SK-N-SH (cell line): ENCODE measurements around the gene PARD3B. TPM values are rescaled to one million over a fixed set of nuclear protein-coding genes. Genes with fewer than 3 reads are reported as not detected.

Source experiments
- CTCF ChIA-PET: fragments of 300-600, 350-600 bp; formaldehyde crosslinking; extraction: SDS; loops from one replicate; lab custom pipeline; 2021; lab: Yijun Ruan, JAX
- POLR2A ChIA-PET: fragments of 350-600 bp; sonication (Branson Sonifier 250); formaldehyde crosslinking; extraction: SDS; loops from one replicate; lab custom pipeline; 2020; ENCODE audit warnings: antibody characterized with exemption, inconsistent platforms; lab: Yijun Ruan, JAX
- DNase-seq: peaks from one replicate; pipeline ENCODE4 v3.0.0; 2012
- H2AFZ ChIP-seq: fragments of 200-600 bp; sonication (generic); 2 replicates; pipeline ENCODE4 v1.8.1; 2016; ENCODE audit warnings: antibody characterized with exemption, mild to moderate bottlenecking, low read depth
- H3F3A ChIP-seq: fragments of 200-600 bp; sonication (generic); replicated peaks from 2 replicates; pipeline ENCODE3; 2016; ENCODE audit warnings: antibody characterized with exemption, mild to moderate bottlenecking; ENCODE audit not compliant: insufficient read depth
- H3K27ac ChIP-seq, 2 experiments: fragments of 200-500 bp in 1 of 2; fragments of 200-600 bp in 1 of 2; sonication (Bioruptor generic) in 1 of 2; sonication (generic), shearing (Covaris generic) in 1 of 2; 2 replicates each; pipeline versions ENCODE4 v1.5.1 to v1.6.1; 2014 to 2016; ENCODE audit warnings: low read depth in 2 of 2, inconsistent platforms in 1 of 2, low read length in 1 of 2, mild to moderate bottlenecking in 1 of 2, mixed read lengths in 1 of 2
- H3K27me3 ChIP-seq: fragments of 200-600 bp; sonication (generic), shearing (Covaris generic); 2 replicates; pipeline ENCODE4 v1.6.1; 2016; ENCODE audit warnings: mixed run types; ENCODE audit not compliant: insufficient read depth
- H3K36me3 ChIP-seq, 2 experiments: fragments of 200-500 bp in 1 of 2; fragments of 200-600 bp in 1 of 2; sonication (Bioruptor generic) in 1 of 2; sonication (generic) in 1 of 2; replicated peaks in 1 of 2; 2 replicates each; pipeline versions ENCODE3 to v1.5.1; 2014 to 2016; ENCODE audit warnings: low read length in 1 of 2, mild to moderate bottlenecking in 1 of 2; ENCODE audit not compliant: insufficient read depth in 2 of 2, control insufficient read depth in 1 of 2
- H3K4me1 ChIP-seq, 2 experiments: fragments of 200-500 bp in 1 of 2; fragments of 200-600 bp in 1 of 2; sonication (Bioruptor generic) in 1 of 2; sonication (generic), shearing (Covaris generic) in 1 of 2; 2 replicates each; pipeline versions ENCODE4 v1.5.1 to v1.6.1; 2014 to 2016; ENCODE audit warnings: low read depth in 1 of 2, low read length in 1 of 2, mixed run types in 1 of 2; ENCODE audit not compliant: insufficient read depth in 2 of 2, control insufficient read depth in 1 of 2
- H3K4me2 ChIP-seq: fragments of 200-600 bp; sonication (generic), shearing (Covaris generic); 2 replicates; pipeline ENCODE4 v1.6.1; 2017; ENCODE audit warnings: mixed run types
- H3K4me3 ChIP-seq, 2 experiments: fragments of 200-500 bp in 1 of 2; fragments of 200-600 bp in 1 of 2; sonication (Bioruptor generic) in 1 of 2; sonication (generic), shearing (Covaris generic) in 1 of 2; 2 replicates each; pipeline versions ENCODE4 v1.5.1 to v1.8.1; 2014 to 2016; ENCODE audit warnings: low read depth in 2 of 2, inconsistent platforms in 1 of 2, low read length in 1 of 2, mild to moderate bottlenecking in 1 of 2, mixed read lengths in 1 of 2, moderate library complexity in 1 of 2
- H3K79me2 ChIP-seq: fragments of 200-600 bp; sonication (generic); 2 replicates; pipeline ENCODE4 v1.8.1; 2017; ENCODE audit warnings: mild to moderate bottlenecking; ENCODE audit not compliant: insufficient read depth
- H3K9ac ChIP-seq: fragments of 200-600 bp; sonication (generic); 2 replicates; pipeline ENCODE4 v1.6.1; 2017; ENCODE audit warnings: mixed run types
- H3K9me2 ChIP-seq: fragments of 200-600 bp; sonication (generic); 2 replicates; pipeline ENCODE4 v1.6.1; 2017; ENCODE audit warnings: mixed run types
- H3K9me3 ChIP-seq: fragments of 200-600 bp; sonication (generic); 2 replicates; pipeline ENCODE4 v1.6.1; 2017; ENCODE audit warnings: mixed run types, mild to moderate bottlenecking, moderate library complexity
- H4K20me1 ChIP-seq: fragments of 200-600 bp; sonication (generic); 2 replicates; pipeline ENCODE4 v1.6.1; 2017; ENCODE audit warnings: mild to moderate bottlenecking, mixed run types; ENCODE audit not compliant: insufficient read depth
- ELF1 ChIP-seq: IDR thresholded peaks from 2 replicates; pipeline ENCODE4 v1.4.0; 2012
- FOXJ3 ChIP-seq: sonication (generic); formaldehyde crosslinking; IDR thresholded peaks from 2 replicates; pipeline ENCODE4 v1.5.1; 2020; ENCODE audit warnings: mild to moderate bottlenecking, missing genetic modification reagents
- GATA2 ChIP-seq: sonication (generic); formaldehyde crosslinking; IDR thresholded peaks from 2 replicates; pipeline ENCODE4 v1.5.0; 2020; ENCODE audit warnings: mild to moderate bottlenecking, missing genetic modification reagents
- MEF2A ChIP-seq: IDR thresholded peaks from 2 replicates; pipeline ENCODE4 v1.4.0; 2012; ENCODE audit warnings: low read depth, borderline replicate concordance
- MXI1 ChIP-seq: IDR thresholded peaks from 2 replicates; pipeline ENCODE4 v1.6.1; 2012; ENCODE audit warnings: mild to moderate bottlenecking, low read depth, low read length, improper control_type of control experiment
- NFIC ChIP-seq: IDR thresholded peaks from 2 replicates; pipeline ENCODE4 v1.4.0; 2012; ENCODE audit warnings: borderline replicate concordance
- NRF1 ChIP-seq: IDR thresholded peaks from 2 replicates; pipeline ENCODE4 v1.6.1; 2012; ENCODE audit warnings: low read depth, mild to moderate bottlenecking, low read length
- POLR2AphosphoS5 ChIP-seq: IDR thresholded peaks from 2 replicates; pipeline ENCODE4 v1.6.1; 2012; ENCODE audit warnings: low read depth, low read length
- RCOR1 ChIP-seq: fragments of 150-350 bp; IDR thresholded peaks from 2 replicates; pipeline ENCODE4 v1.6.1; 2017; ENCODE audit warnings: antibody characterized with exemption, low read length
- RFX5 ChIP-seq: IDR thresholded peaks from 2 replicates; pipeline ENCODE4 v1.6.1; 2012; ENCODE audit warnings: mild to moderate bottlenecking, improper control_type of control experiment, low read length
- RXRA ChIP-seq: IDR thresholded peaks from 2 replicates; pipeline ENCODE4 v1.4.0; 2012; ENCODE audit warnings: low read depth, mild to moderate bottlenecking, borderline replicate concordance
- SMC3 ChIP-seq: IDR thresholded peaks from 2 replicates; pipeline ENCODE4 v1.6.1; 2012; ENCODE audit warnings: low read depth, low read length, improper control_type of control experiment
- TAF1 ChIP-seq: IDR thresholded peaks from 2 replicates; pipeline ENCODE4 v1.6.1; 2012; ENCODE audit warnings: low read depth, mild to moderate bottlenecking, low read length, moderate library complexity, borderline replicate concordance
- USF1 ChIP-seq: IDR thresholded peaks from 2 replicates; pipeline ENCODE4 v1.4.0; 2012; ENCODE audit warnings: low read depth, borderline replicate concordance
- YY1 ChIP-seq: IDR thresholded peaks from 2 replicates; pipeline ENCODE4 v1.4.0; 2012; ENCODE audit warnings: low read depth, mild to moderate bottlenecking
- WGBS: methylation state at CpG from one replicate; pipeline ENCODE4 v1.1.6; 2017; ENCODE audit warnings: low lambda C conversion rate; 5-methylcytosine and 5-hydroxymethylcytosine counted together
- polyA plus RNA-seq, 3 experiments: library from polyadenylated mRNA; depleted of rRNA; stranded (reverse); fragments of >200 nt; gene quantifications; 2 replicates each; pipeline ENCODE4 v1.2.3, GENCODE V29; 2012
- TF ChIP-seq, protein P1 (sequence below): IDR thresholded peaks from 2 replicates; pipeline ENCODE4 v1.4.0; 2012; ENCODE audit warnings: low read depth, borderline replicate concordance
- TF ChIP-seq, protein P2 (sequence below): IDR thresholded peaks from 2 replicates; pipeline ENCODE4 v1.4.0; 2012; ENCODE audit warnings: low read depth
- TF ChIP-seq, protein P3 (sequence below): IDR thresholded peaks from 2 replicates; pipeline ENCODE4 v1.6.1; 2012; ENCODE audit warnings: mild to moderate bottlenecking, low read depth, low read length, moderate library complexity
- TF ChIP-seq, protein P4 (sequence below): fragments of 150-350 bp; IDR thresholded peaks from 2 replicates; pipeline ENCODE4 v1.6.1; 2017; ENCODE audit warnings: antibody characterized with exemption, low read length, low read depth, borderline replicate concordance

The PARD3B gene
- polyA plus RNA-seq, 1 of the 3 experiments (the other 2 are of a cell fraction) = 0.87 TPM

- WGBS = 98% methylated on average over 2 of the region's 2 CpGs
- no peak for TF ChIP-seq NRF1
- TF ChIP-seq SMC3 = no peak
- TF ChIP-seq RCOR1 = no peak
- TF ChIP-seq, protein P1, sequence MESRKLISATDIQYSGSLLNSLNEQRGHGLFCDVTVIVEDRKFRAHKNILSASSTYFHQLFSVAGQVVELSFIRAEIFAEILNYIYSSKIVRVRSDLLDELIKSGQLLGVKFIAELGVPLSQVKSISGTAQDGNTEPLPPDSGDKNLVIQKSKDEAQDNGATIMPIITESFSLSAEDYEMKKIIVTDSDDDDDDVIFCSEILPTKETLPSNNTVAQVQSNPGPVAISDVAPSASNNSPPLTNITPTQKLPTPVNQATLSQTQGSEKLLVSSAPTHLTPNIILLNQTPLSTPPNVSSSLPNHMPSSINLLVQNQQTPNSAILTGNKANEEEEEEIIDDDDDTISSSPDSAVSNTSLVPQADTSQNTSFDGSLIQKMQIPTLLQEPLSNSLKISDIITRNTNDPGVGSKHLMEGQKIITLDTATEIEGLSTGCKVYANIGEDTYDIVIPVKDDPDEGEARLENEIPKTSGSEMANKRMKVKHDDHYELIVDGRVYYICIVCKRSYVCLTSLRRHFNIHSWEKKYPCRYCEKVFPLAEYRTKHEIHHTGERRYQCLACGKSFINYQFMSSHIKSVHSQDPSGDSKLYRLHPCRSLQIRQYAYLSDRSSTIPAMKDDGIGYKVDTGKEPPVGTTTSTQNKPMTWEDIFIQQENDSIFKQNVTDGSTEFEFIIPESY = no peak
- TF ChIP-seq GATA2 (CRISPR knock-in tag) = no peak
- TF ChIP-seq USF1 = no peak
- TF ChIP-seq POLR2AphosphoS5 = no peak
- no peak for TF ChIP-seq ELF1
- TF ChIP-seq FOXJ3 (CRISPR knock-in tag) = no peak
- no peak for TF ChIP-seq NFIC
- no peak for TF ChIP-seq RFX5
- no peak for TF ChIP-seq MXI1
- TF ChIP-seq RXRA = no peak
- TF ChIP-seq, protein P2, sequence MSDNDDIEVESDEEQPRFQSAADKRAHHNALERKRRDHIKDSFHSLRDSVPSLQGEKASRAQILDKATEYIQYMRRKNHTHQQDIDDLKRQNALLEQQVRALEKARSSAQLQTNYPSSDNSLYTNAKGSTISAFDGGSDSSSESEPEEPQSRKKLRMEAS = no peak
- TF ChIP-seq MEF2A = no peak
- TF ChIP-seq, protein P3, sequence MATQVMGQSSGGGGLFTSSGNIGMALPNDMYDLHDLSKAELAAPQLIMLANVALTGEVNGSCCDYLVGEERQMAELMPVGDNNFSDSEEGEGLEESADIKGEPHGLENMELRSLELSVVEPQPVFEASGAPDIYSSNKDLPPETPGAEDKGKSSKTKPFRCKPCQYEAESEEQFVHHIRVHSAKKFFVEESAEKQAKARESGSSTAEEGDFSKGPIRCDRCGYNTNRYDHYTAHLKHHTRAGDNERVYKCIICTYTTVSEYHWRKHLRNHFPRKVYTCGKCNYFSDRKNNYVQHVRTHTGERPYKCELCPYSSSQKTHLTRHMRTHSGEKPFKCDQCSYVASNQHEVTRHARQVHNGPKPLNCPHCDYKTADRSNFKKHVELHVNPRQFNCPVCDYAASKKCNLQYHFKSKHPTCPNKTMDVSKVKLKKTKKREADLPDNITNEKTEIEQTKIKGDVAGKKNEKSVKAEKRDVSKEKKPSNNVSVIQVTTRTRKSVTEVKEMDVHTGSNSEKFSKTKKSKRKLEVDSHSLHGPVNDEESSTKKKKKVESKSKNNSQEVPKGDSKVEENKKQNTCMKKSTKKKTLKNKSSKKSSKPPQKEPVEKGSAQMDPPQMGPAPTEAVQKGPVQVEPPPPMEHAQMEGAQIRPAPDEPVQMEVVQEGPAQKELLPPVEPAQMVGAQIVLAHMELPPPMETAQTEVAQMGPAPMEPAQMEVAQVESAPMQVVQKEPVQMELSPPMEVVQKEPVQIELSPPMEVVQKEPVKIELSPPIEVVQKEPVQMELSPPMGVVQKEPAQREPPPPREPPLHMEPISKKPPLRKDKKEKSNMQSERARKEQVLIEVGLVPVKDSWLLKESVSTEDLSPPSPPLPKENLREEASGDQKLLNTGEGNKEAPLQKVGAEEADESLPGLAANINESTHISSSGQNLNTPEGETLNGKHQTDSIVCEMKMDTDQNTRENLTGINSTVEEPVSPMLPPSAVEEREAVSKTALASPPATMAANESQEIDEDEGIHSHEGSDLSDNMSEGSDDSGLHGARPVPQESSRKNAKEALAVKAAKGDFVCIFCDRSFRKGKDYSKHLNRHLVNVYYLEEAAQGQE = no peak
- TF ChIP-seq YY1 = no peak
- TF ChIP-seq, protein P4, sequence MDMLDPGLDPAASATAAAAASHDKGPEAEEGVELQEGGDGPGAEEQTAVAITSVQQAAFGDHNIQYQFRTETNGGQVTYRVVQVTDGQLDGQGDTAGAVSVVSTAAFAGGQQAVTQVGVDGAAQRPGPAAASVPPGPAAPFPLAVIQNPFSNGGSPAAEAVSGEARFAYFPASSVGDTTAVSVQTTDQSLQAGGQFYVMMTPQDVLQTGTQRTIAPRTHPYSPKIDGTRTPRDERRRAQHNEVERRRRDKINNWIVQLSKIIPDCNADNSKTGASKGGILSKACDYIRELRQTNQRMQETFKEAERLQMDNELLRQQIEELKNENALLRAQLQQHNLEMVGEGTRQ = no peak
- no peak for TF ChIP-seq TAF1
- ChIA-PET POLR2A (no interaction called here), CTCF (no interaction called here)
- no peak overlapping the region for H3K9ac ChIP-seq
- H3K27me3 ChIP-seq = no peaks in the 10 kb centered on the region
- H3K27ac ChIP-seq = no peak overlapping the region
- H3K4me2 ChIP-seq = no peak overlapping the region
- peaks cover 0 to 3% of the 10 kb centered on the region in 2 experiments; a peak in 1 of 4 replicates for H3K4me1 ChIP-seq
- no peaks in the 10 kb centered on the region for H3K9me3 ChIP-seq
- H3F3A ChIP-seq = no peaks in the 10 kb centered on the region
- no peak for DNase-seq
- H3K9me2 ChIP-seq = no peaks in the 10 kb centered on the region
- H3K4me3 ChIP-seq = no peak overlapping the region
- H3K79me2 ChIP-seq = no peaks in the 10 kb centered on the region
- H4K20me1 ChIP-seq = no peaks in the 10 kb centered on the region
- no peak overlapping the region for H2AFZ ChIP-seq
- no peaks in the 10 kb centered on the region for H3K36me3 ChIP-seq
Measured at GRCh38 chr2:205045706-205046105, 500.4 kb downstream of the PARD3B start.
